ENCODE measurements around the gene ITIH4. TPM values are rescaled to one million over a fixed set of nuclear protein-coding genes. Genes with fewer than 3 reads are reported as not detected.

The ITIH4 gene
- total RNA-seq, 1 donor from 2014 or later = 9.8 TPM

DNA sequence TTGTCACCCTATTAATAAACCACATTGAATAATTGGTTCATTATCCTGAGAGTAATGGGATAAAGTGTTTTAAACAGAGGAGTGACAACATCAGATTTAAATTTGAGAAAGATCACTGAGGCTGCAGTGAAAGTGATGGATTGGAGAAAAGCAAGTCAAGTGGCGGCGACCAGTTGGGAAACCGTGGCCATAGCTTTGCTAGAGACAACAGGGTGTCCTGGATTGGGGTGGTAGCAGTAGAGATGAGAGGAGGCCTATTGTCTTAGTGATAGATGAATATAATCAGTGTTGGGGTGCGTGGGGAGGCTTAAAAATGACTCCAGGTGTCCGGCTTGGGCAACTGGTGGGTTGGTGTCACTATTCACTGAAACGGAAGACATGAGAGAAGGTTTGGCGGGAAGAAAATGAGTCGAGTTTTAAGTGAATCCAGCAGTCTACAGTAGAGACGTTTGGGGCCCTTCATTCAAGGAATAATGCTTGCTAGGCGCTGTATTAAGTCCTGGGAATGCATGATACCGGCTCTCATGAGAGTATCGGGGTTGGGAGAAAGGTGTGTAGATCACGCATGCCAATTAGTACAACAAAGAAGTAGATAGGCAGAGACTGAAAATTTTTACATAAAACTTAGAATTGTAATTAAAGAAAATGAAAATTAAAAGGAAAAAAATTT, 60.6 kb downstream of the ITIH4 start:
- H3K9me3 ChIP-seq = no peaks in the 10 kb centered on the region
- H3K27ac ChIP-seq = peak overlapping the region; percentile 53 to 63
- TF ChIP-seq, protein P1, sequence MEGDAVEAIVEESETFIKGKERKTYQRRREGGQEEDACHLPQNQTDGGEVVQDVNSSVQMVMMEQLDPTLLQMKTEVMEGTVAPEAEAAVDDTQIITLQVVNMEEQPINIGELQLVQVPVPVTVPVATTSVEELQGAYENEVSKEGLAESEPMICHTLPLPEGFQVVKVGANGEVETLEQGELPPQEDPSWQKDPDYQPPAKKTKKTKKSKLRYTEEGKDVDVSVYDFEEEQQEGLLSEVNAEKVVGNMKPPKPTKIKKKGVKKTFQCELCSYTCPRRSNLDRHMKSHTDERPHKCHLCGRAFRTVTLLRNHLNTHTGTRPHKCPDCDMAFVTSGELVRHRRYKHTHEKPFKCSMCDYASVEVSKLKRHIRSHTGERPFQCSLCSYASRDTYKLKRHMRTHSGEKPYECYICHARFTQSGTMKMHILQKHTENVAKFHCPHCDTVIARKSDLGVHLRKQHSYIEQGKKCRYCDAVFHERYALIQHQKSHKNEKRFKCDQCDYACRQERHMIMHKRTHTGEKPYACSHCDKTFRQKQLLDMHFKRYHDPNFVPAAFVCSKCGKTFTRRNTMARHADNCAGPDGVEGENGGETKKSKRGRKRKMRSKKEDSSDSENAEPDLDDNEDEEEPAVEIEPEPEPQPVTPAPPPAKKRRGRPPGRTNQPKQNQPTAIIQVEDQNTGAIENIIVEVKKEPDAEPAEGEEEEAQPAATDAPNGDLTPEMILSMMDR (IDR thresholded peaks at IDR 0.05) = no peak
- peaks cover under 1 to 18% of the 10 kb centered on the region in 2 donors for H3K36me3 ChIP-seq
- no peaks in the 10 kb centered on the region for H3K27me3 ChIP-seq
- H3K4me3 ChIP-seq = peak overlapping the region; percentile 90 to 92
- DNase-seq (ENCODE audit: low spot score in 2 of 2) = no peak
- H3K4me1 ChIP-seq = peaks cover 7 to 8% of the 10 kb centered on the region in 2 donors
- intact Hi-C loops (cut with DNase I) = loop anchor here (2.0 to 5.0 kb wide), 2 partner anchors 62 to 127 kb away; partner anchors contain the start of genes ITIH4 and STIMATE

DNA sequence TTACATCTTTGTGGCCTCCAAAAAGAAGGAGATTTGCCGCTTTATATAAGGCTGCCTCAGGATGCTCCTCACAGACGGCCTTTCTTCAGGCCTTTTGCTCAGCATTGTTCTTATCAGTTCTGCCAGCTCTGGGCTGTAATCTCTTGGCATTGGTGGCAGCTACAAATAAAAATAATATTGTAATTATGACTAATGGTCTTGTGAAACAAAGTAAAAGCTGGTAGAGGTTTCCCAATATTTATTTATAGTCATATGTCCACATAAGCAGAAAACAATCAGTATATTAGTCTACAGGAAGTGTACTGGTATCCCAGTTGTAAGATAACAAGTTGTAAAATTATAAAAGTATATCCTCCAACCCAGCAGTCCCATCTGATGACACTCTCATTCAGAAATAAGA, 67.0 kb downstream of the ITIH4 start:
- Histone ChIP-seq H3K36me3 (peaks cover 29 to 75% of the 10 kb centered on the region in 2 donors), H3K4me1 (no peaks in the 10 kb centered on the region), H3K9me3 (no peaks in the 10 kb centered on the region), H3K27ac (no peak overlapping the region), H3K4me3 (no peak overlapping the region), H3K27me3 (no peaks in the 10 kb centered on the region)
- no peak for DNase-seq (ENCODE audit: low spot score in 2 of 2)
- TF ChIP-seq, protein P1 (IDR thresholded peaks at IDR 0.05) = no peak
- intact Hi-C loops (cut with DNase I) = no loop called here

Other genes starting within 250 kb of the ITIH4 start
- gene PBRM1, start 144.8 kb downstream of the ITIH4 start, total RNA-seq = 36.7 TPM
- gene GNL3, start 144.6 kb downstream of the ITIH4 start, total RNA-seq = 50.4 TPM
- gene GLT8D1, start 124.9 kb downstream of the ITIH4 start, total RNA-seq = 38.3 TPM
- gene SPCS1, start 124.6 kb downstream of the ITIH4 start, total RNA-seq = 170 TPM
- gene NEK4, start 59.7 kb downstream of the ITIH4 start, total RNA-seq = 11.4 TPM
- 2.0 TPM for gene ITIH1, start 53.1 kb downstream of the ITIH4 start, total RNA-seq
- 38.3 TPM for gene ITIH3, start 35.9 kb downstream of the ITIH4 start, total RNA-seq
- 132 TPM for gene MUSTN1, start 4.3 kb upstream of the ITIH4 start, total RNA-seq
- 18.9 TPM for gene STIMATE, start 66.9 kb upstream of the ITIH4 start, total RNA-seq
- gene SFMBT1, start 215.4 kb upstream of the ITIH4 start, total RNA-seq = 1.4 TPM